GM23338 (cell line): ENCODE data around the gene GK. TPM values are rescaled to one million over a fixed set of nuclear protein-coding genes. Genes with fewer than 3 reads are reported as not detected.

Source experiments
- ATAC-seq: fragments of 200-7000 bp; cut with Tn5 transposase; 3 replicates; pipeline ENCODE4 v1.9.1; 2020
- DNase-seq: peaks from one replicate; pipeline ENCODE4 v3.0.0-alpha.2; 2015; ENCODE audit warnings: low spot score
- H2AFZ ChIP-seq: fragments of 200-600 bp; sonication (generic); 2 replicates; pipeline ENCODE4 v1.8.0; 2016; ENCODE audit warnings: antibody characterized with exemption, mild to moderate bottlenecking, moderate library complexity
- H3F3A ChIP-seq: fragments of 200-600 bp; sonication (generic); replicated peaks from 2 replicates; pipeline ENCODE4 v1.8.0; 2017; ENCODE audit warnings: antibody characterized with exemption, mixed run types, low read depth
- H3K27ac ChIP-seq: fragments of 200-600 bp; sonication (generic); 2 replicates; pipeline ENCODE4 v1.6.1; 2016; ENCODE audit warnings: low read depth
- H3K27me3 ChIP-seq: fragments of 200-600 bp; sonication (generic); 2 replicates; pipeline ENCODE4 v1.8.0; 2016; ENCODE audit warnings: mild to moderate bottlenecking, mixed run types, moderate library complexity; ENCODE audit not compliant: insufficient read depth
- H3K36me3 ChIP-seq: fragments of 200-600 bp; sonication (generic); 2 replicates; pipeline ENCODE4 v1.8.0; 2016; ENCODE audit warnings: mild to moderate bottlenecking; ENCODE audit not compliant: insufficient read depth
- H3K4me1 ChIP-seq: fragments of 200-600 bp; sonication (generic); 2 replicates; pipeline ENCODE4 v1.8.0; 2016; ENCODE audit warnings: mild to moderate bottlenecking, moderate library complexity; ENCODE audit not compliant: insufficient read depth
- H3K4me2 ChIP-seq: fragments of 200-600 bp; sonication (generic); 2 replicates; pipeline ENCODE4 v1.7.1; 2017; ENCODE audit warnings: mixed run types
- H3K4me3 ChIP-seq: fragments of 200-600 bp; sonication (generic); 2 replicates; pipeline ENCODE4 v1.6.1; 2016; ENCODE audit warnings: mixed run types
- H3K79me2 ChIP-seq: fragments of 200-600 bp; sonication (generic); replicated peaks from 2 replicates; pipeline ENCODE4 v1.8.0; 2017; ENCODE audit warnings: mild to moderate bottlenecking; ENCODE audit not compliant: insufficient read depth
- H3K9me2 ChIP-seq: fragments of 200-600 bp; sonication (generic); 2 replicates; pipeline ENCODE4 v1.8.0; 2017; ENCODE audit not compliant: insufficient read depth
- H4K20me1 ChIP-seq: fragments of 200-600 bp; sonication (generic); replicated peaks from 2 replicates; pipeline ENCODE4 v1.8.0; 2017; ENCODE audit warnings: mild to moderate bottlenecking; ENCODE audit not compliant: insufficient read depth
- H3K27ac Mint-ChIP-seq: 2 replicates; pipeline ENCODE4 v1.8.0; 2020; ENCODE audit warnings: inconsistent platforms, mild to moderate bottlenecking, moderate library complexity, mixed read lengths
- H3K27me3 Mint-ChIP-seq: 3 replicates; pipeline ENCODE4 v1.8.0; 2022; ENCODE audit warnings: low read depth, mild to moderate bottlenecking, moderate library complexity, mixed read lengths, inconsistent platforms; ENCODE audit not compliant: insufficient read depth, poor library complexity
- H3K36me3 Mint-ChIP-seq: 3 replicates; pipeline ENCODE4 v1.8.0; 2021; ENCODE audit warnings: low read depth, mild to moderate bottlenecking, inconsistent platforms, moderate library complexity, mixed read lengths
- H3K4me1 Mint-ChIP-seq: 3 replicates; pipeline ENCODE4 v1.8.0; 2020; ENCODE audit warnings: mild to moderate bottlenecking, inconsistent platforms, mixed read lengths
- H3K4me3 Mint-ChIP-seq: 3 replicates; pipeline ENCODE4 v1.8.0; 2021; ENCODE audit warnings: moderate library complexity, mild to moderate bottlenecking, inconsistent platforms, mixed read lengths
- H3K9me3 Mint-ChIP-seq: 3 replicates; pipeline ENCODE4 v1.8.0; 2020; ENCODE audit warnings: moderate library complexity, mild to moderate bottlenecking, inconsistent platforms, mixed read lengths
- CREB1 ChIP-seq: fragments of 250-450 bp; sonication (Bioruptor Pico); IDR thresholded peaks from 2 replicates; pipeline ENCODE4 v1.5.0; 2020; ENCODE audit warnings: low read depth, mild to moderate bottlenecking, moderate library complexity
- EZH2 ChIP-seq: fragments of 200-600 bp; sonication (generic); IDR thresholded peaks from one replicate; pipeline ENCODE4 v1.8.0; 2017; ENCODE audit warnings: antibody characterized with exemption, mild to moderate bottlenecking, low read depth; ENCODE audit not compliant: unreplicated experiment
- EZH2phosphoT487 ChIP-seq: fragments of 200-600 bp; sonication (generic); IDR thresholded peaks from one replicate; pipeline ENCODE4 v1.8.1; 2018; ENCODE audit warnings: antibody characterized with exemption; ENCODE audit not compliant: unreplicated experiment
- JUNB ChIP-seq: IDR thresholded peaks from one replicate; pipeline ENCODE4 v1.6.1; 2016; ENCODE audit warnings: antibody characterized with exemption; ENCODE audit not compliant: unreplicated experiment
- NANOG ChIP-seq: IDR thresholded peaks from 2 replicates; pipeline ENCODE4 v1.6.1; 2016; ENCODE audit warnings: antibody characterized with exemption, borderline replicate concordance
- POLR2AphosphoS5 ChIP-seq: IDR thresholded peaks from 2 replicates; pipeline ENCODE4 v1.6.1; 2016; ENCODE audit warnings: antibody characterized with exemption, low read depth
- REST ChIP-seq: IDR thresholded peaks from one replicate; pipeline ENCODE4 v1.6.1; 2018; ENCODE audit warnings: antibody characterized with exemption; ENCODE audit not compliant: unreplicated experiment
- STAT1 ChIP-seq: IDR thresholded peaks from one replicate; pipeline ENCODE4 v1.6.1; 2016; ENCODE audit warnings: antibody characterized with exemption; ENCODE audit not compliant: unreplicated experiment
- ZNF114 ChIP-seq: fragments of 250-450 bp; sonication (Bioruptor Pico); IDR thresholded peaks from 2 replicates; pipeline ENCODE4 v1.5.0; 2020; ENCODE audit warnings: mild to moderate bottlenecking, moderate library complexity
- ZNF331 ChIP-seq: fragments of 250-450 bp; sonication (Bioruptor Pico); IDR thresholded peaks from 2 replicates; pipeline ENCODE4 v1.5.0; 2020; ENCODE audit warnings: low read depth, mild to moderate bottlenecking, moderate library complexity
- ZNF462 ChIP-seq: fragments of 250-450 bp; sonication (Bioruptor Pico); IDR thresholded peaks from 2 replicates; pipeline ENCODE4 v1.5.0; 2020; ENCODE audit warnings: mild to moderate bottlenecking, moderate library complexity
- polyA plus RNA-seq: library from polyadenylated mRNA; unstranded; fragments of >200 nt; fragmentation: Nextera tagmentation; extraction: Ambion mirVana; gene quantifications from 2 replicates; pipeline ENCODE4 v1.2.1, GENCODE V29; 2016
- total RNA-seq: library from RNA; depleted of rRNA; stranded (reverse); fragments of >200 nt; shearing (Covaris generic); gene quantifications from 2 replicates; pipeline ENCODE4 v1.2.3, GENCODE V29; 2014
- TF ChIP-seq, protein P1 (sequence below): IDR thresholded peaks from 2 replicates; pipeline ENCODE4 v1.6.1; 2016; ENCODE audit warnings: antibody characterized with exemption
- TF ChIP-seq, protein P2 (sequence below), 2 experiments: fragments of 200-600 bp in 1 of 2; sonication (generic) in 1 of 2; conservative IDR thresholded peaks; 2 replicates each; pipeline versions ENCODE4 v1.5.1 to v1.6.1; 2016 to 2017; ENCODE audit warnings: antibody characterized with exemption in 2 of 2, low read depth in 2 of 2, mild to moderate bottlenecking in 2 of 2, moderate library complexity in 1 of 2

GK gene
- total and polyA plus RNA-seq, 2 experiments from 2014 or later = 8.4 to 10.8 TPM

DNA sequence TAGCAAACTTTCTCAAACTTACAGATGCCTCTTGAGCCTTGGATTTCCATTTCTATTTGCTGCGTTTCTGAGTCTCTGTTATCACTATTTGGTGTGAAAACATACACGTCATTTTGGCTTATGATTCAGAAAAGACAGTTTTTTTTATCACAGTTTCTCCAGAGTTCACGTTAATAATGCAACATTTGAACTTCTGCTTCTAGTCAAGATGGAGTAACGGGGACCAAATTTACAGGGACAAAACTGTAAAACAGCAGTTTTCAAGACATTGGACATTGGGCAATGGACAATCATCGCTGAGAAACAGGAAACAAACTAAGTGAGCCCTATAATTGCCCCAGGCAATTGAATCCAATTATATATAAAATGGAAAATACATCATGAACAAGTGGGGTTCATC lies 39.5 kb upstream of the GK start:
- H3K79me2 ChIP-seq = no peaks in the 10 kb centered on the region
- H3K27me3 ChIP-seq = no peaks in the 10 kb centered on the region
- 0 out of 2 replicates have a peak, but pooled peaks cover 3% of the 10 kb centered on the region for H3K4me1 ChIP-seq
- DNase-seq = no peak
- H3K27ac ChIP-seq = no peak overlapping the region
- H3K4me3 ChIP-seq = no peak overlapping the region
- H3K27me3 Mint-ChIP-seq = peaks cover 2% of the 10 kb centered on the region
- no peak for TF ChIP-seq EZH2
- no peak for TF ChIP-seq ZNF114 (CRISPR knock-in tag)
- TF ChIP-seq NANOG = no peak
- TF ChIP-seq EZH2phosphoT487 = no peak
- no peak for TF ChIP-seq REST
- no peak for TF ChIP-seq POLR2AphosphoS5
- TF ChIP-seq, protein P1, sequence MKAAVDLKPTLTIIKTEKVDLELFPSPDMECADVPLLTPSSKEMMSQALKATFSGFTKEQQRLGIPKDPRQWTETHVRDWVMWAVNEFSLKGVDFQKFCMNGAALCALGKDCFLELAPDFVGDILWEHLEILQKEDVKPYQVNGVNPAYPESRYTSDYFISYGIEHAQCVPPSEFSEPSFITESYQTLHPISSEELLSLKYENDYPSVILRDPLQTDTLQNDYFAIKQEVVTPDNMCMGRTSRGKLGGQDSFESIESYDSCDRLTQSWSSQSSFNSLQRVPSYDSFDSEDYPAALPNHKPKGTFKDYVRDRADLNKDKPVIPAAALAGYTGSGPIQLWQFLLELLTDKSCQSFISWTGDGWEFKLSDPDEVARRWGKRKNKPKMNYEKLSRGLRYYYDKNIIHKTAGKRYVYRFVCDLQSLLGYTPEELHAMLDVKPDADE = no peak
- no peak for TF ChIP-seq JUNB
- TF ChIP-seq ZNF462 (CRISPR knock-in tag) = no peak
- TF ChIP-seq, protein P2, sequence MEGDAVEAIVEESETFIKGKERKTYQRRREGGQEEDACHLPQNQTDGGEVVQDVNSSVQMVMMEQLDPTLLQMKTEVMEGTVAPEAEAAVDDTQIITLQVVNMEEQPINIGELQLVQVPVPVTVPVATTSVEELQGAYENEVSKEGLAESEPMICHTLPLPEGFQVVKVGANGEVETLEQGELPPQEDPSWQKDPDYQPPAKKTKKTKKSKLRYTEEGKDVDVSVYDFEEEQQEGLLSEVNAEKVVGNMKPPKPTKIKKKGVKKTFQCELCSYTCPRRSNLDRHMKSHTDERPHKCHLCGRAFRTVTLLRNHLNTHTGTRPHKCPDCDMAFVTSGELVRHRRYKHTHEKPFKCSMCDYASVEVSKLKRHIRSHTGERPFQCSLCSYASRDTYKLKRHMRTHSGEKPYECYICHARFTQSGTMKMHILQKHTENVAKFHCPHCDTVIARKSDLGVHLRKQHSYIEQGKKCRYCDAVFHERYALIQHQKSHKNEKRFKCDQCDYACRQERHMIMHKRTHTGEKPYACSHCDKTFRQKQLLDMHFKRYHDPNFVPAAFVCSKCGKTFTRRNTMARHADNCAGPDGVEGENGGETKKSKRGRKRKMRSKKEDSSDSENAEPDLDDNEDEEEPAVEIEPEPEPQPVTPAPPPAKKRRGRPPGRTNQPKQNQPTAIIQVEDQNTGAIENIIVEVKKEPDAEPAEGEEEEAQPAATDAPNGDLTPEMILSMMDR (conservative IDR thresholded peaks at IDR 0.05; ENCODE audit: low read depth in 2 of 2) = no peak
- TF ChIP-seq CREB1 (CRISPR knock-in tag) = no peak
- no peak for TF ChIP-seq STAT1
- TF ChIP-seq ZNF331 = no peak
- H2AFZ ChIP-seq = no peak overlapping the region
- no peaks in the 10 kb centered on the region for H3K9me3 Mint-ChIP-seq
- H3F3A ChIP-seq = no peaks in the 10 kb centered on the region
- no peaks in the 10 kb centered on the region for H4K20me1 ChIP-seq
- H3K4me2 ChIP-seq = no peak overlapping the region
- ATAC-seq = no peak
- peaks cover 9% of the 10 kb centered on the region; the same call in 2 of the 3 replicates for H3K4me1 Mint-ChIP-seq
- H3K36me3 ChIP-seq = no peaks in the 10 kb centered on the region
- no peaks in the 10 kb centered on the region for H3K9me2 ChIP-seq
- H3K36me3 Mint-ChIP-seq = no peaks in the 10 kb centered on the region
- H3K4me3 Mint-ChIP-seq = no peak overlapping the region
- no peak overlapping the region for H3K27ac Mint-ChIP-seq
